DND-41 (cell line): Measurements from ENCODE around the gene UBA52.

Source experiments
- ATAC-seq: fragments of 200-7000 bp; cut with Tn5 transposase; 3 replicates; pipeline ENCODE4 v1.9.1; 2021; ENCODE audit warnings: low read depth; ENCODE audit not compliant: insufficient read depth
- DNase-seq: peaks from one replicate; pipeline ENCODE4 v3.0.0-alpha.2; 2020
- H2AFZ ChIP-seq: 2 replicates; pipeline ENCODE4 v1.6.0; 2012; ENCODE audit warnings: low read depth, low read length
- H3K27ac ChIP-seq: 2 replicates; pipeline ENCODE4 v1.5.1; 2012; ENCODE audit warnings: low read length, inconsistent platforms
- H3K27me3 ChIP-seq: fragments of 200-600 bp; sonication (generic); 2 replicates; pipeline ENCODE4 v1.6.0; 2012; ENCODE audit warnings: low read length, mild to moderate bottlenecking, inconsistent platforms; ENCODE audit not compliant: insufficient read depth, poor library complexity
- H3K36me3 ChIP-seq: 2 replicates; pipeline ENCODE4 v1.5.1; 2012; ENCODE audit warnings: low read length, inconsistent platforms; ENCODE audit not compliant: insufficient read depth
- H3K4me1 ChIP-seq: 2 replicates; pipeline ENCODE4 v1.5.1; 2012; ENCODE audit warnings: mild to moderate bottlenecking, low read length; ENCODE audit not compliant: insufficient read depth
- H3K4me2 ChIP-seq: 2 replicates; pipeline ENCODE4 v1.6.0; 2012; ENCODE audit warnings: mild to moderate bottlenecking, moderate library complexity, low read length, inconsistent platforms; ENCODE audit not compliant: insufficient read depth
- H3K4me3 ChIP-seq, 2 experiments: fragments of 200-600 bp in 1 of 2; shearing (Covaris generic) in 1 of 2; 2 replicates each; pipeline ENCODE4 v1.5.1; 2012 to 2016; ENCODE audit warnings: inconsistent platforms in 2 of 2, low read length in 2 of 2, mild to moderate bottlenecking in 2 of 2, low read depth in 1 of 2, moderate library complexity in 1 of 2
- H3K79me2 ChIP-seq: 2 replicates; pipeline ENCODE4 v1.6.0; 2012; ENCODE audit warnings: low read length, inconsistent platforms; ENCODE audit not compliant: insufficient read depth
- H3K9ac ChIP-seq: 2 replicates; pipeline ENCODE4 v1.6.0; 2012; ENCODE audit warnings: low read depth, mild to moderate bottlenecking, inconsistent platforms, low read length, moderate library complexity
- H3K9me3 ChIP-seq: 2 replicates; pipeline ENCODE4 v1.5.1; 2012; ENCODE audit warnings: low read length, moderate library complexity, mild to moderate bottlenecking, inconsistent platforms; ENCODE audit not compliant: insufficient read depth, severe bottlenecking
- H4K20me1 ChIP-seq: 2 replicates; pipeline ENCODE4 v1.6.0; 2012; ENCODE audit warnings: low read length; ENCODE audit not compliant: insufficient read depth
- CTCF ChIP-seq: IDR thresholded peaks from 2 replicates; pipeline ENCODE4 v1.5.1; 2012; ENCODE audit warnings: borderline replicate concordance, low read length, moderate library complexity, mild to moderate bottlenecking; ENCODE audit not compliant: poor library complexity, severe bottlenecking; ENCODE audit errors: extremely low read depth
- EZH2 ChIP-seq: IDR thresholded peaks from 3 replicates; pipeline ENCODE4 v1.6.1; 2012; ENCODE audit warnings: borderline replicate concordance, low read depth, mild to moderate bottlenecking, moderate library complexity, low read length, inconsistent platforms; ENCODE audit not compliant: severe bottlenecking

UBA52 gene

GRCh38 chr19:18608102-18608804 is 36.6 kb downstream of the UBA52 start:
- Histone ChIP-seq H3K27ac (no peak overlapping the region), H3K4me1 (peaks cover 12% of the 10 kb centered on the region), H3K36me3 (no peaks in the 10 kb centered on the region), H3K4me3 (no peak overlapping the region), H3K9me3 (no peaks in the 10 kb centered on the region), H3K27me3 (peaks cover 35% of the 10 kb centered on the region), H3K4me2 (no peak overlapping the region), H2AFZ (no peak overlapping the region), H4K20me1 (peaks cover 2% of the 10 kb centered on the region; the same call in 1 of the 2 replicates), H3K79me2 (no peaks in the 10 kb centered on the region), H3K9ac (no peak overlapping the region)
- ATAC-seq (no peak), DNase-seq (no peak)
- no peak for TF ChIP-seq EZH2
- TF ChIP-seq CTCF: no peak

GRCh38 chr19:18608805-18609716 is 37.4 kb downstream of the UBA52 start:
- Histone ChIP-seq H3K4me3 (no peak overlapping the region), H3K4me2 (no peak overlapping the region)

GRCh38 chr19:18609717-18610051 is 38.0 kb downstream of the UBA52 start:
- no peak overlapping the region for H3K27ac ChIP-seq
- no peak overlapping the region for H3K4me2 ChIP-seq
- H3K9ac ChIP-seq: no peak overlapping the region
- H3K9me3 ChIP-seq: no peaks in the 10 kb centered on the region
- H3K36me3 ChIP-seq: no peaks in the 10 kb centered on the region
- no peaks in the 10 kb centered on the region for H3K79me2 ChIP-seq
- DNase-seq (no peak), ATAC-seq (no peak)
- peaks cover 12% of the 10 kb centered on the region for H3K4me1 ChIP-seq
- no peak overlapping the region for H3K4me3 ChIP-seq
- H2AFZ ChIP-seq: no peak overlapping the region
- TF ChIP-seq CTCF: no peak
- no peak for TF ChIP-seq EZH2
- peaks cover 35% of the 10 kb centered on the region for H3K27me3 ChIP-seq
- H4K20me1 ChIP-seq: peaks cover 2% of the 10 kb centered on the region; the same call in 1 of the 2 replicates

More at GRCh38 chr19:18608805-18609716, 37.4 kb downstream of the UBA52 start:
- no peak overlapping the region for H2AFZ ChIP-seq
- DNase-seq (no peak), ATAC-seq (no peak)
- peaks cover 35% of the 10 kb centered on the region for H3K27me3 ChIP-seq
- H3K9me3 ChIP-seq: no peaks in the 10 kb centered on the region
- no peaks in the 10 kb centered on the region for H3K79me2 ChIP-seq
- H3K36me3 ChIP-seq: no peaks in the 10 kb centered on the region
- H4K20me1 ChIP-seq: peaks cover 2% of the 10 kb centered on the region; the same call in 1 of the 2 replicates
- TF ChIP-seq CTCF (no peak), EZH2 (no peak)
- no peak overlapping the region for H3K9ac ChIP-seq
- H3K27ac ChIP-seq: no peak overlapping the region
- H3K4me1 ChIP-seq: peaks cover 12% of the 10 kb centered on the region
